ENCODE data around the gene CAMKK2.
"Not testable (repeated sequence)": the region's sequence is repeated elsewhere in the genome, so short reads cannot be mapped to it uniquely, and the experiment has no call there.

Gene CAMKK2

GRCh38 chr12:121279071-121279375 is 17.5 kb downstream of the CAMKK2 start:
- no peak for DNase-seq (ENCODE audit: low read depth)

GRCh38 chr12:121278169-121279070 is 18.1 kb downstream of the CAMKK2 start:
- DNase-seq (ENCODE audit: low read depth), result no peak

GRCh38 chr12:121277374-121277759 is 19.1 kb downstream of the CAMKK2 start:
- no peak for DNase-seq (ENCODE audit: low read depth)

GRCh38 chr12:121274036-121274763 is 22.3 kb downstream of the CAMKK2 start:
- no peak for DNase-seq (ENCODE audit: low read depth)

- no peak for DNase-seq (ENCODE audit: low read depth)
Measured at GRCh38 chr12:121273364-121273896, 23.1 kb downstream of the CAMKK2 start.

- DNase-seq (ENCODE audit: low read depth), result no peak
Measured at GRCh38 chr12:121267822-121268221, 28.7 kb downstream of the CAMKK2 start.

GRCh38 chr12:121264951-121265515 is 31.5 kb downstream of the CAMKK2 start:
- DNase-seq (ENCODE audit: low read depth), result no peak

- DNase-seq (ENCODE audit: low read depth), result no peak
Measured at GRCh38 chr12:121264135-121264534, 32.4 kb downstream of the CAMKK2 start.

GRCh38 chr12:121263206-121263935 is 33.1 kb downstream of the CAMKK2 start:
- DNase-seq (ENCODE audit: low read depth), result no peak

- no peak for DNase-seq (ENCODE audit: low read depth)
Measured at GRCh38 chr12:121261398-121261797, 35.1 kb downstream of the CAMKK2 start.

- no peak for DNase-seq (ENCODE audit: low read depth)
Measured at GRCh38 chr12:121260091-121260490, 36.4 kb downstream of the CAMKK2 start.

GRCh38 chr12:121259074-121259473 is 37.4 kb downstream of the CAMKK2 start:
- DNase-seq (ENCODE audit: low read depth), result no peak

- not testable (repeated sequence) for DNase-seq (ENCODE audit: low read depth)
Measured at GRCh38 chr12:121257704-121258449, 38.6 kb downstream of the CAMKK2 start.

GRCh38 chr12:121255433-121255832 is 41.1 kb downstream of the CAMKK2 start:
- no peak for DNase-seq (ENCODE audit: low read depth)

GRCh38 chr12:121253638-121254335 is 42.7 kb downstream of the CAMKK2 start:
- DNase-seq (ENCODE audit: low read depth), result no peak

GRCh38 chr12:121252712-121253345 is 43.7 kb downstream of the CAMKK2 start:
- no peak for DNase-seq (ENCODE audit: low read depth)

- no peak for DNase-seq (ENCODE audit: low read depth)
Measured at GRCh38 chr12:121251838-121252237, 44.7 kb downstream of the CAMKK2 start.

- DNase-seq (ENCODE audit: low read depth), result no peak
Measured at GRCh38 chr12:121250359-121250758, 46.1 kb downstream of the CAMKK2 start.

GRCh38 chr12:121248622-121249021 is 47.9 kb downstream of the CAMKK2 start:
- no peak for DNase-seq (ENCODE audit: low read depth)

- no peak for DNase-seq (ENCODE audit: low read depth)
Measured at GRCh38 chr12:121246893-121247557, 49.5 kb downstream of the CAMKK2 start.

Data from stimulated activated CD8-positive, alpha-beta memory T cell treated with anti-CD3 and anti-CD28 coated beads, Interleukin-15, amount 100 ng/mL, for 1 hour (primary cell).